Stomach (tissue), 4 donors: Measurements from ENCODE around the gene GPN2.

ENCODE experiments used
- EP300 ChIP-seq: sonication (generic); formaldehyde crosslinking; IDR thresholded peaks from one replicate; pipeline ENCODE4 v1.6.1; 2017; ENCODE audit warnings: antibody characterized with exemption
- POLR2A ChIP-seq, 4 donors: fragments of 450-650 bp; IDR thresholded peaks; one replicate each; pipeline ENCODE4 v1.6.1; 2016; ENCODE audit warnings: antibody characterized with exemption in 4 of 4, control low read depth in 2 of 4, mild to moderate bottlenecking in 1 of 4, moderate library complexity in 1 of 4
- TF ChIP-seq, protein P1 (sequence below), 7 experiments: fragments of 450-650 bp in 4 of 7; fragments of 200-600 bp in 3 of 7; sonication (generic) in 3 of 7; IDR thresholded peaks; one replicate each; pipeline ENCODE4 v1.5.1; 2016 to 2019; ENCODE audit warnings: antibody characterized with exemption in 7 of 7, control low read depth in 2 of 7, mild to moderate bottlenecking in 1 of 7

DNA sequence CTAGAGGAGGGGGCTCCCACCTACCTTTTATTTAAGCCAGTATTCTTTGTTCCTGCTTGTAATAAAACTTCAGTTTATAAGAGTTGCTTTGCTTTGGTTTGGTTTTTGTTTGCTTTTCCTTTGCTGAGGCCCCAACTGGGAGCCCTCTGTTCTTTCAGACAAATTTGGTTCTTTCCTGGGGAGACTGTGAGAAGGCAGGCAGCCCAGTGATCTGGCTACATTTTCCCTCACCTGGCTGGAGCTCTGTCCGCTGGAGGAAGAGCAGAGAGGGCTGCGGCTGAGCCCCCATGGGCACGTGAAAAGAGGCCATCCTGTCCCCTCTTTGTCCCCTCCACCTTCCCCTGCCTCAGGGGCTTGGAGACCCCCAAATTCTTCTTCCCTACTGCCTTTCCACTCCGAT, 34.4 kb downstream of the GPN2 start:
- TF ChIP-seq, protein P1, sequence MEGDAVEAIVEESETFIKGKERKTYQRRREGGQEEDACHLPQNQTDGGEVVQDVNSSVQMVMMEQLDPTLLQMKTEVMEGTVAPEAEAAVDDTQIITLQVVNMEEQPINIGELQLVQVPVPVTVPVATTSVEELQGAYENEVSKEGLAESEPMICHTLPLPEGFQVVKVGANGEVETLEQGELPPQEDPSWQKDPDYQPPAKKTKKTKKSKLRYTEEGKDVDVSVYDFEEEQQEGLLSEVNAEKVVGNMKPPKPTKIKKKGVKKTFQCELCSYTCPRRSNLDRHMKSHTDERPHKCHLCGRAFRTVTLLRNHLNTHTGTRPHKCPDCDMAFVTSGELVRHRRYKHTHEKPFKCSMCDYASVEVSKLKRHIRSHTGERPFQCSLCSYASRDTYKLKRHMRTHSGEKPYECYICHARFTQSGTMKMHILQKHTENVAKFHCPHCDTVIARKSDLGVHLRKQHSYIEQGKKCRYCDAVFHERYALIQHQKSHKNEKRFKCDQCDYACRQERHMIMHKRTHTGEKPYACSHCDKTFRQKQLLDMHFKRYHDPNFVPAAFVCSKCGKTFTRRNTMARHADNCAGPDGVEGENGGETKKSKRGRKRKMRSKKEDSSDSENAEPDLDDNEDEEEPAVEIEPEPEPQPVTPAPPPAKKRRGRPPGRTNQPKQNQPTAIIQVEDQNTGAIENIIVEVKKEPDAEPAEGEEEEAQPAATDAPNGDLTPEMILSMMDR (IDR thresholded peaks at IDR 0.05): no peak
- TF ChIP-seq POLR2A (IDR thresholded peaks at IDR 0.05) (no peak), EP300 (no peak)
